Body of pancreas (tissue), 4 donors: Measurements from ENCODE around the gene SLC5A5.

ENCODE experiments used
- POLR2A ChIP-seq, 3 donors: fragments of 450-650 bp; IDR thresholded peaks; one replicate each; pipeline ENCODE4 v1.6.1; 2016; ENCODE audit warnings: antibody characterized with exemption in 3 of 3, mild to moderate bottlenecking in 2 of 3
- TF ChIP-seq, protein P1 (sequence below), 7 experiments: fragments of 450-650 bp in 4 of 7; fragments of 200-600 bp in 3 of 7; sonication (generic) in 3 of 7; IDR thresholded peaks; one replicate each; pipeline ENCODE4 v1.5.1; 2016 to 2019; ENCODE audit warnings: antibody characterized with exemption in 7 of 7

DNA sequence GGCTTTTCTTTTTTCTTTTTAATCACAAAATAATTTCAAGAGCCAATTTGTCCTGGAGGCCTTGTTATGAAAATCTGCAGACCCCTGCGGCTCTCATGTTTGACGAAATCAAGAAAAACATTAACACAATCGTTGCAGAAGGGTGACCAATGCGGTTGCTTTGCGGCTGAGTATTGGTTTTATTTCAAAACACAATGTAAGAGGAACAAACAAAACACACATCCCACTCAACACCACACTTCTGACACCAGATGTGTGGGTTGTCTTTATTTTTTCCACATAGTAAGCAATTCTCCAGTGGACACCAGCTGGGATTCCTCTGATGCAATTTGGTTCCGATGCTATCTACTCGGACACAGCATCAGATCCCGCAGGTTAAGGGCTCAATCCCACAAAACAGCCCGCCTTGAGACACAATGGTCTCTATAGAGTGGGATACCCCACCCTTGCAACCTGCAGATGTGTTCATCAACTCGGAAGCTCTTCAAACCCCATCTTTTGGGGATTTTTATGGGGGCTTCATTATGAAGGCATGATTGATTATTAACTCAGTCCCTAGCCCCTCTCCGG lies 39.1 kb downstream of the SLC5A5 start:
- TF ChIP-seq, protein P1, sequence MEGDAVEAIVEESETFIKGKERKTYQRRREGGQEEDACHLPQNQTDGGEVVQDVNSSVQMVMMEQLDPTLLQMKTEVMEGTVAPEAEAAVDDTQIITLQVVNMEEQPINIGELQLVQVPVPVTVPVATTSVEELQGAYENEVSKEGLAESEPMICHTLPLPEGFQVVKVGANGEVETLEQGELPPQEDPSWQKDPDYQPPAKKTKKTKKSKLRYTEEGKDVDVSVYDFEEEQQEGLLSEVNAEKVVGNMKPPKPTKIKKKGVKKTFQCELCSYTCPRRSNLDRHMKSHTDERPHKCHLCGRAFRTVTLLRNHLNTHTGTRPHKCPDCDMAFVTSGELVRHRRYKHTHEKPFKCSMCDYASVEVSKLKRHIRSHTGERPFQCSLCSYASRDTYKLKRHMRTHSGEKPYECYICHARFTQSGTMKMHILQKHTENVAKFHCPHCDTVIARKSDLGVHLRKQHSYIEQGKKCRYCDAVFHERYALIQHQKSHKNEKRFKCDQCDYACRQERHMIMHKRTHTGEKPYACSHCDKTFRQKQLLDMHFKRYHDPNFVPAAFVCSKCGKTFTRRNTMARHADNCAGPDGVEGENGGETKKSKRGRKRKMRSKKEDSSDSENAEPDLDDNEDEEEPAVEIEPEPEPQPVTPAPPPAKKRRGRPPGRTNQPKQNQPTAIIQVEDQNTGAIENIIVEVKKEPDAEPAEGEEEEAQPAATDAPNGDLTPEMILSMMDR (IDR thresholded peaks at IDR 0.05), result no peak
- no peak for TF ChIP-seq POLR2A (IDR thresholded peaks at IDR 0.05)
